Measurements from ENCODE around the gene TNPO2. TPM values are rescaled to one million over a fixed set of nuclear protein-coding genes. Genes with fewer than 3 reads are reported as not detected.

TNPO2 gene
- total and polyA plus RNA-seq, 2 of the 13 experiments (the other 11 are each of a cell fraction or from before 2014, with no cell fraction given), result 31.7 to 61.0 TPM

- TF ChIP-seq GATAD1 (CRISPR knock-in tag; IDR thresholded peaks at IDR 0.05) (peak; percentile 62), DBP (CRISPR knock-in tag; IDR thresholded peaks at IDR 0.05; ENCODE audit: not compliant biosample characterization) (no peak), POLR2AphosphoS2 (IDR thresholded peaks at IDR 0.05; ENCODE audit: low read depth, low read length) (no peak), ZNF646 (CRISPR knock-in tag; IDR thresholded peaks at IDR 0.05) (no peak), ZNF350 (CRISPR knock-in tag; IDR thresholded peaks at IDR 0.05; ENCODE audit: borderline replicate concordance, low read depth) (peak; percentile 55; the same call in 1 of the 2 replicates), ZFYVE20 (CRISPR knock-in tag; IDR thresholded peaks at IDR 0.05; ENCODE audit: borderline replicate concordance, low read depth) (no peak), RAD51 (IDR thresholded peaks at IDR 0.05; ENCODE audit: borderline replicate concordance) (no peak), NCOA1 (CRISPR knock-in tag; IDR thresholded peaks at IDR 0.05) (no peak), ZBTB42 (CRISPR knock-in tag; IDR thresholded peaks at IDR 0.05) (no peak), ZNF296 (CRISPR knock-in tag; conservative IDR thresholded peaks at IDR 0.05) (no peak), ATF3 (CRISPR knock-in tag; IDR thresholded peaks at IDR 0.05) (no peak), CBX2 (IDR thresholded peaks at IDR 0.05; ENCODE audit: low read depth, low read length) (no peak), CBX2 (CRISPR knock-in tag; IDR thresholded peaks at IDR 0.05; ENCODE audit: low read depth) (no peak), RBFOX2 (IDR thresholded peaks at IDR 0.05; ENCODE audit: low read depth, low read length) (peak; percentile 80), ZNF75D (CRISPR knock-in tag; IDR thresholded peaks at IDR 0.05; ENCODE audit: borderline replicate concordance) (no peak), ZNF337 (CRISPR knock-in tag; IDR thresholded peaks at IDR 0.05; ENCODE audit: borderline replicate concordance, low read depth) (no peak), TOE1 (CRISPR knock-in tag; IDR thresholded peaks at IDR 0.05) (no peak), SMYD3 (CRISPR knock-in tag; IDR thresholded peaks at IDR 0.05) (no peak), ZNF674 (CRISPR knock-in tag; IDR thresholded peaks at IDR 0.05; ENCODE audit: low read depth) (no peak), TSC22D2 (CRISPR knock-in tag; IDR thresholded peaks at IDR 0.05; ENCODE audit: borderline replicate concordance) (no peak), TERF1 (CRISPR knock-in tag; IDR thresholded peaks at IDR 0.05) (no peak), ZFP90 (CRISPR knock-in tag; IDR thresholded peaks at IDR 0.05; ENCODE audit: borderline replicate concordance) (0 out of 2 replicates have a peak, but pooled peaks have one; percentile 45)
These were observed 57.3 kb downstream of the TNPO2 start, which contains the start of the genes MAN2B1 and WDR83 (continued) for GRCh38 chr19:12666265-12667048.
